ENCODE data around the gene CDC16.

DNA sequence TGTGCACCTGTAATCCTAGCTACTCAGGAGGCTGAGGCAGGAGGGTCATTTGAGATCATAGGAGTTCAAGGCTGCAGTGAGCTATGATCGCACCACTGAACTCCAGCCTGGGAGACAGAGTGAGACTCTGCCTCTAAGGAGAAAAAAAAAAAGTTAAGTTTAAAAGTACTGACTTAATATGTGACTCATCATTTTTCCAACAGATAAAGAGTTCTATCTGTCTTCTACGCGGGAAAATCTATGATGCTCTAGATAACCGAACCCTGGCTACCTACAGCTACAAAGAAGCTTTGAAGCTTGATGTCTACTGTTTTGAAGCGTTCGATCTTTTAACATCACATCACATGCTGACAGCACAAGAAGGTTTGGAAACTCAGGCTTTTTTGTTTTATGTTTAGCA, 7.2 kb downstream of the CDC16 start:
- no peak for TF ChIP-seq CTCF (IDR thresholded peaks at IDR 0.05 in 4 of 5, conservative IDR thresholded peaks at IDR 0.05 in 1 of 5)
- no peak for TF ChIP-seq POLR2A (IDR thresholded peaks at IDR 0.05)

Measured in gastrocnemius medialis (tissue), 4 donors.